ENCODE data around the gene PRKCQ. TPM values are rescaled to one million over a fixed set of nuclear protein-coding genes. Genes with fewer than 3 reads are reported as not detected.

The PRKCQ gene
- total and polyA plus RNA-seq, 2 of the 13 experiments (the other 11 are each of a cell fraction or from before 2014, with no cell fraction given) = 0.13 to 0.35 TPM

DNA sequence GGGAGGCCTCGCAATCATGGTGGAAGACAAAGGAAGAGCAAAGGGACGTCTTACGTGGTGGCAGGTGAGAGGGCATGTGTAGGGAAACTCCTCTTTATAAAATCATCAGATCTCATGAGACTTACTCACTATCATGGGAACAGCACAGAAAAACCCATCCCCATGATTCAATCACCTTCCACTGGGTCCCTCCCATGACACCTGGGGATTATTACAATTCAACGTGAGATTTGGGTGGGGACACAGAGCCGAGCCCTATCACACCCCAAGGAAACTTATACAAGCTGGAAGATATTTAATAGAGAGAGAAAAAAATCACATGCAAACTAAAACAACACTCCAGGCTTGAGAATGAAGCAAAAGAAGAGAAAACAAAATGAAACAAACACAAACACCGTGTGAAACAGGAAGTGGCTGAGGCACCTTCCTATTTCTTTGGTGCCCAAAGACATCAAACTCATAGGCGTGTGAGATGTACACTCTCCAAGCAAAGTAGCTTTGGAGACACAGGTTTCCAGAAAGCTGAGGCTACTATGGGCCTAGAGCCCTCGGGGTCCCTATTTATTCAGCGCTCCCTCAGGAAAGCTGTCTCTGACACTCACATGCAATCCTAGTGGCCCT, 97.2 kb downstream of the PRKCQ start:
- Histone ChIP-seq H3K4me3 (replicated peaks in 1 of 3; ENCODE audit: insufficient read depth in 1 of 3, low read depth in 2 of 3, low read length in 3 of 3) (no peak overlapping the region), H3K79me2 (ENCODE audit: insufficient read depth, low read length) (no peaks in the 10 kb centered on the region), H3K27me3 (ENCODE audit: control insufficient read depth in 1 of 2, insufficient read depth in 2 of 2, low read length in 2 of 2) (peaks cover 3 to 4% of the 10 kb centered on the region in 2 experiments; a peak in 2 of 5 replicates), H2AFZ (ENCODE audit: low read length) (no peak overlapping the region), H3K4me2 (ENCODE audit: low read depth, low read length) (no peak overlapping the region), H3K36me3 (replicated peaks in 1 of 2; ENCODE audit: control insufficient read depth in 1 of 2, insufficient read depth in 2 of 2, low read length in 2 of 2) (no peaks in the 10 kb centered on the region), H3K9ac (ENCODE audit: insufficient read depth, low read depth, low read length) (no peak overlapping the region), H3K27ac (ENCODE audit: extremely low read length, insufficient read depth, low read length) (no peak overlapping the region), H3K9me3 (ENCODE audit: low read length) (no peaks in the 10 kb centered on the region), H3K4me1 (ENCODE audit: insufficient read depth, low read length) (no peaks in the 10 kb centered on the region), H4K20me1 (ENCODE audit: insufficient read depth, low read length) (no peaks in the 10 kb centered on the region)
- intact Hi-C loops (cut with micrococcal nuclease; ENCODE audit: unreplicated experiment) (no loop called here), in situ Hi-C loops (cut with HindIII; ENCODE audit: extremely low pct_ligation_motif_present, low pct_unique_long_range_greater_than_20kb) (no loop called here)
- TF ChIP-seq, protein P1, sequence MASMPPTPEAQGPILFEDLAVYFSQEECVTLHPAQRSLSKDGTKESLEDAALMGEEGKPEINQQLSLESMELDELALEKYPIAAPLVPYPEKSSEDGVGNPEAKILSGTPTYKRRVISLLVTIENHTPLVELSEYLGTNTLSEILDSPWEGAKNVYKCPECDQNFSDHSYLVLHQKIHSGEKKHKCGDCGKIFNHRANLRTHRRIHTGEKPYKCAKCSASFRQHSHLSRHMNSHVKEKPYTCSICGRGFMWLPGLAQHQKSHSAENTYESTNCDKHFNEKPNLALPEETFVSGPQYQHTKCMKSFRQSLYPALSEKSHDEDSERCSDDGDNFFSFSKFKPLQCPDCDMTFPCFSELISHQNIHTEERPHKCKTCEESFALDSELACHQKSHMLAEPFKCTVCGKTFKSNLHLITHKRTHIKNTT (CRISPR knock-in tag; IDR thresholded peaks at IDR 0.05) = no peak
- TF ChIP-seq ONECUT2 (CRISPR knock-in tag; IDR thresholded peaks at IDR 0.05) (no peak), KLF9 (CRISPR knock-in tag; IDR thresholded peaks at IDR 0.05; ENCODE audit: low read depth) (no peak), ZKSCAN1 (IDR thresholded peaks at IDR 0.05; ENCODE audit: low read length) (no peak), SATB2 (CRISPR knock-in tag; IDR thresholded peaks at IDR 0.05) (no peak)
- no peak for DNase-seq (ENCODE audit: low spot score)
- no TSS peak for BruUV-seq (replicated peaks)
- ChIA-PET POLR2A (no interaction called here), CTCF (ENCODE audit: low intra/inter-chr PET ratio, low total read pairs) (no interaction called here)
- ATAC-seq = no peak
- no peak for FAIRE-seq
- 19% methylated on average over 9 of the region's 9 CpGs for WGBS (ENCODE audit: low lambda C conversion rate)

DNA sequence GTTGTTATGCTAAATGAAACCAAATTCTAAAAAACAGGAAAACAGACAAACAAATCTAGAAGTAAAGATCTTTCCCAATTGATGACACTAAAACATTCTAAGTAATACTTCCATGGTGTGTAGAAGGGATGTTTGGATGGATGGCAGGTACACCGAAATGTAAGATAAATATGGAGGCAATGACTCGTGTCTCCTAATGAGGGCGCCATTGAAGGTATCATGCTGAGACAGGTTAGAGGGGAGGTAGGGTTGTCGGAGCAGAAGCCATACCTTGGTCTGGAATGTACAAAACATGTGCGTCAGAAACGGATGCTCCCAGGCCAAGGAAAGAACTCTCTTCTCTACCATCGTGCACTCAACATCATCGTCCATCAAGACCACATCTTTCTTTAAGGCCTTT, 101.4 kb downstream of the PRKCQ start:
- Histone ChIP-seq H3K27me3 (ENCODE audit: control insufficient read depth in 1 of 2, insufficient read depth in 2 of 2, low read length in 2 of 2) (no peaks in the 10 kb centered on the region; a peak in 2 of 5 replicates), H4K20me1 (ENCODE audit: insufficient read depth, low read length) (no peaks in the 10 kb centered on the region), H3K4me2 (ENCODE audit: low read depth, low read length) (no peak overlapping the region), H2AFZ (ENCODE audit: low read length) (no peak overlapping the region), H3K9me3 (ENCODE audit: low read length) (no peaks in the 10 kb centered on the region), H3K79me2 (ENCODE audit: insufficient read depth, low read length) (no peaks in the 10 kb centered on the region), H3K4me3 (replicated peaks in 1 of 3; ENCODE audit: insufficient read depth in 1 of 3, low read depth in 2 of 3, low read length in 3 of 3) (no peak overlapping the region), H3K27ac (ENCODE audit: extremely low read length, insufficient read depth, low read length) (no peak overlapping the region), H3K4me1 (ENCODE audit: insufficient read depth, low read length) (no peaks in the 10 kb centered on the region), H3K9ac (ENCODE audit: insufficient read depth, low read depth, low read length) (no peak overlapping the region), H3K36me3 (replicated peaks in 1 of 2; ENCODE audit: control insufficient read depth in 1 of 2, insufficient read depth in 2 of 2, low read length in 2 of 2) (no peaks in the 10 kb centered on the region)
- ATAC-seq (no peak), FAIRE-seq (no peak), DNase-seq (ENCODE audit: low spot score) (no peak)
- ChIA-PET POLR2A (no interaction called here), CTCF (ENCODE audit: low intra/inter-chr PET ratio, low total read pairs) (no interaction called here)
- in situ Hi-C loops (cut with HindIII; ENCODE audit: extremely low pct_ligation_motif_present, low pct_unique_long_range_greater_than_20kb) (no loop called here), intact Hi-C loops (cut with micrococcal nuclease; ENCODE audit: unreplicated experiment) (no loop called here)
- TF ChIP-seq ZSCAN30 (CRISPR knock-in tag; IDR thresholded peaks at IDR 0.05) = no peak
- 55% methylated on average over 8 of the region's 8 CpGs for WGBS (ENCODE audit: low lambda C conversion rate)
- no TSS peak for BruUV-seq (replicated peaks)

Measured in HepG2 (cell line).